Skin epidermis (tissue), 12 donors: ENCODE measurements around the gene FAM174A.
A peak's percentile ranks its signal among the peaks of the same experiment; 100 is the strongest.
"Not testable (repeated sequence)": the region's sequence is repeated elsewhere in the genome, so short reads cannot be mapped to it uniquely, and the experiment has no call there.

ENCODE experiments used
- H3K27ac ChIP-seq, 21 experiments: fragments of 200-600 bp; sonication (generic) in 11 of 21; one replicate each; pipeline ENCODE4 v1.5.0; 2020; ENCODE audit warnings: mild to moderate bottlenecking in 3 of 21, inconsistent platforms in 2 of 21, moderate library complexity in 2 of 21
- H3K4me3 ChIP-seq, 7 experiments: fragments of 200-600 bp; sonication (generic) in 2 of 7; one replicate each; pipeline ENCODE4 v1.5.0; 2020; ENCODE audit warnings: inconsistent platforms in 2 of 7, mild to moderate bottlenecking in 2 of 7, moderate library complexity in 1 of 7

FAM174A gene

DNA sequence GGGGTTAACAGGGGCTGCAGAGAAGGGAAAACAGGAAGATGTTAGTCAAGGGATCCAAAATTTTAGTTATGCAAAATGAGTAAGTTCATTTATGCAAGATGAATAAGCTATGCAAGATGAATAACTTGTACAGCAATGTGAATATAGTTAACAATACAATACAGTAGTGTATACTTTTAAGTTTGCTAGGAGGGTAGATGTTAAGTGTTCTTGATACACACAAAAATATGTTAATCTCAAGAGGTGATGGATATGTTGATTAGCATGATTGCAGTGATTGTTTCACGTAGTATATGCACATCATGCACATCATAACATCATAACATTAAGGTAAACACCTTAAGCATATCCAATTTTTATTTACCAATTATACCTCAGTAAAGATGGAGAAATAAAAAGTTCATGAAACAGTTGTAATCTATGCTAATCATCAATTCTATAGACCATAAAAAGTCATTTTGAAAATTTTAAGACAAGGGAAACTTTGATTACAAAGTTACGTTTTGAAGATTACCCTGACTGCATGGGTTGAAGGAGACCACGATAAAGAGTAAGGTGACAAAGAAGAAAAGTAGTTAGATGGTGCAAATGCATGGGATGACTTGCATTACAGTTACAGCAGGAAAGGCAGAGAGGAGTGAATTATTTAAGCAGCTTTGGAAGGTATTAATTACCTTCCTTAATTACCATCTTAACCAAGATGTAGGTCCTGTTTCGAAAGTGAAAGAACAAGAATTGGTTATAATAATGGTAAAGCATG, 31.4 kb downstream of the FAM174A start:
- Histone ChIP-seq H3K27ac (peak overlapping the region in 1 of 21 experiments; percentile 61), H3K4me3 (no peak overlapping the region)

DNA sequence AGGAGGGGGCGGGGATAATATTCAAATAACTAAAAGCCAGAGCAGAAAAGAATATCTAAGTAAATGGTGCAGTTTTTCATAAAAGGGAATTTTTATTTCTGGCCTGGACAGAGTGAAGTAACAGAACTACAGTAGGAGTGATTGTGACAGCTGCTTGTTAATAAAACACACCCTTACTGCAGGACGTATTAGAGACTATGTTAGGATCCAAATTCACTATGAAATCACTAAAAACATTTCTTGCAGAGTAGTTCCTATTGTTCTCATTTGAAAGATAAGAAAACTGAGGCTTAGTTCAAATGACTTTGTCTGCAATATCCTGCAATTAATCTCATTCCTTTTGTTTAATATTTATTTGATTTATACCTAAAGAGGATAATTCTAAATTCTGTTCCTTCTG, 39.5 kb downstream of the FAM174A start:
- Histone ChIP-seq H3K4me3 (no peak overlapping the region), H3K27ac (peak overlapping the region in 1 of 21 experiments; percentile 36)

DNA sequence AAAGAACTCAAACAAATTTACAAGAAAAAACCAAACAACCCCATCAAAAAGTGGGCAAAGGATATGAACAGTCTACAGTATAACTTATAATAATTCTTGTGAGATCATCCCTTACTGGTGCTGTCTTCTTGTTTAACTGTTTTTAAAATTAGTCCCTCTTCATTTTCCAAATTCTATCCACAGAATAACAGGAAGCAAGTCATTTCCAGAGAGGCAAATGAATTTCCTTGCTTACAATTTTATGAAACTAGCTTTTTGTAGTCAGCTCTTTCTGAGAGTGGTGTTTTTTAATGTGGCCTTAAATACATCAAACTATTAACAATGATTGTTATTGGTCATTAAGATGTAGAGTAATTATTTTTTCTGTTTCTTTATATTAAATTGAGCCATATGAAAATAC, 40.6 kb downstream of the FAM174A start:
- no peak overlapping the region for H3K4me3 ChIP-seq

DNA sequence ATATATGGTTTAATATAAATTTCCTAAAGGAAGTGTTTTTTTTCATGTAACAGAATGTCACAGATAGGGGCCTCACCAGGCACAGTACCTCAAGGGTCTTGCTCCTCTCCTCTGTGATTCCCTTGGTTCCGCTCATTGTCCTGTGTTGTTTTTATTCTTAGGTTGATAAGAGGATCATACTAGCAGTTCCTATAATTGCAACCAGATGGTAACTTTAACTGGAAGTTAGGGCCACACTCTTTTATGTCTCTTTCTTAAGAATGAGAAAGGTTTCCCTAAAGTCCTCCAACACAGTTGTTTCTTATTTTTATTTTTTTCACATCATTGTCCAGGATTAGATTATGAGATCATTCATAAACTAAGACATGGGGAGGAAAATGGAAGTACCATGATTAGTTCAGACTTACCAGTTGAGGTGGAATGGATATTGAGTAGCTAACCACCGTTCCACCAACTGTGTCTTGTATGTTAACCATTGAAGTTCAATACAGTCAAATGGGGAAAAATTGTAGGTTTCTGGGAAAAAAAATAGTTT, 41.1 kb downstream of the FAM174A start:
- H3K4me3 ChIP-seq, result no peak overlapping the region
- H3K27ac ChIP-seq, result peak overlapping the region in 4 of 21 experiments; percentile 8 to 36 (median 19)

More for the DNA sequence above, 40.6 kb downstream of the FAM174A start:
- H3K27ac ChIP-seq, result peak overlapping the region in 2 of 21 experiments; percentile 36 to 59

DNA sequence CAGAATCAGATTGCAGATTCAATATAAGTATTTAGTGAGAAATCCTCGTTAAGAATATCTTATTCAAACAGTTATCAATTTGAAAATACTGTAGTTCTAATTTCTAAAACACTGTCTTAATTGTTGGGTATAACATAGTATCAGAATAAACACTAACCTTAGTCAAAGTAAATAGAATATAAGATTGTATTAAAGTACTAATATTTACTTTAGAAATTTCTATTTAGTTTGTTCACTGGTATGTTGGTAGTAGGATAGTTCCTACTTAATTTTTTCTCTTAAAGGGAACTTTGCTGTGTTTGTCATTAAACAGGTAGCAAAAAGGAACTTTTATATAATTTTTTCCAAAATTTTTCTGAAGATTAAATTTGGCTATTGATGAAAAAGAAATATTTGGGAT, 42.3 kb downstream of the FAM174A start:
- Histone ChIP-seq H3K27ac (peak overlapping the region in 1 of 21 experiments; percentile 36), H3K4me3 (no peak overlapping the region)

DNA sequence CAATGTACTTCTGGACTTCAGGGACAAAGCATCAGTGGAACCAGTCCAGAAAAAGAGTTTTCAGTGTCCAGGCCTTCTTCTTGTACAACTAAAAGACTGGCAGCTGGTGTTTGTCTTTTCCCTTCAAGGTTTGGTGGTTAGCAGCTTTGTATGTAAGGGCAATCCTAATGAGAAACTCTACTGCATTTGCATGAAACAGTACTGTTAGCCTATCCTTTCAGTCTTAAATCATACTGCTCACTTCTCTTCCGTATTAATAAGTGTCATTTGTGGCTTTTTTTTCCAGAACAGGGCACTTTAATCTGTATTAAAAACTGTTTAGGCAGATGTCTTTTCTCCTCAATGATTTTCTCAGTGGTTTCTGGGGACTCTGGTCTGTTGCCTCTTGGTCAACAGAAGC, 48.9 kb downstream of the FAM174A start:
- no peak overlapping the region for H3K27ac ChIP-seq
- H3K4me3 ChIP-seq, result no peak overlapping the region

- H3K4me3 ChIP-seq, result no peak overlapping the region
Observed at GRCh38 chr5:100584889-100585288, 49.7 kb downstream of the FAM174A start.

DNA sequence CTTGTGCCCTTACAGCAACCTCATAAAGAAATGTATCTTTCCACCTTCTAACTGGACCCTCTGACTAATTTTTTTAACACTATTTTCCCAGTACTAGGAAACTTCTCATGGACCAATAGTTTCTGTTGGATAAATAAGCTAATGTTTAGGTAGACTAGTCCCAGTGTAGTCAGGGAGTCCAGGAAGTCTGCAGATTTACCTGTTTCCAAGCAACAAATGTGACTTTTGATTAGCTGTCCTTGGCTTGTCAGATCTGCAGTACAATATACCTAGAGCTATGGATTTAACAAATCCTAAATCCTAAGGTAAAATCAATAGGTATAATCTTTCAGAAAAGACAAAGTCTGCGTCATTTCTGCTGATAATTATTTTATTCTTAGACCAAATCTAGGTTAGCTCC, 55.7 kb downstream of the FAM174A start:
- H3K27ac ChIP-seq, result no peak overlapping the region
- H3K4me3 ChIP-seq, result no peak overlapping the region

More at GRCh38 chr5:100584889-100585288, 49.7 kb downstream of the FAM174A start:
- H3K27ac ChIP-seq, result no peak overlapping the region

DNA sequence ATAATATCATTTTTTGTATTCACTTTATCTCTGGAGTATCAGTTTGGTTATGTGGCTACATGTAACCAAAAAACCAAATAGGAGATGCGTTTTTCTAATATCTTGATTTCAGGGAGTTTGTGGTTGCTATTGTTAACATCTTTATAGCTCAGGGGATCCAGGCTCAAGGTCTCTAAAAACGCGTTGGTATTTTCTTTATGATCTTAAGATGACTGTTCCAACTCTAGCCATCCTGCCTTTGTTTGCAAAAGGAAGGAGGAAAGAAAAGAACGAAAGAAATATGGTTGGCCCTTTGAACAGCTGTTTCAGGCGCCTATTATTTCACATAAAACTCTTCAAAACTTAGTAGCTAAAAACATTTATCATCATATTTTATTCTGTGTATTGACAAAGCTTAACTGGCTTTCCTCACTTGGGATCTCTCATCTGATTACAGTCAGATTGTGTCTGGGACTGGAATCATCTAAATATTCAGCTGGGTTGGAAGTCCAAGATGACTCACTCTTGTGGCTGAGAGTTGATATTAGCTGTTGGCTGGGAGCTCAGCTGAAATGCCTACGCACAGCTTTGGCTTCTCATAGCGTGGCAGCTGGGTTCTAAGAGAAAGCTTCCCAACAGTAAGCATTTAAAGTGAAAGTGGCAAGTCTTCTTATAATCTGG, 60.1 kb downstream of the FAM174A start:
- peak overlapping the region in 8 of 21 experiments; percentile 0 to 44 (median 24) for H3K27ac ChIP-seq
- H3K4me3 ChIP-seq, result no peak overlapping the region

DNA sequence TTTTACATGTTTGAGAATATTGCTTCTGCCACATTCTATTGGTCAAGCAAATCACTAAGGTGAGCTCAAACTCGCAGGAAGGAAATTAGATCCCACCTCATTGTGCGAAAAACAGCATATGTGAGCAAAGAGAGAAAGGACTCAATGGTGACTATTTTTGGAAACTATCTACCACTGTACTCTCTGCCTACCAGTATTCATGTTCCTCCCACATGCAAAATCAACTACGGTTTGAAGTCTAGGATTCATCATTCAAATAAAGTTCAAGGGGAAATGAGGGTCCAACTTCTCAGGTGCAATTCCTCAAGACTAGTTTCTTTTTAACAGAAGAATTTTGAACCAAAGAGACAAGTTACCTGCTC, 60.6 kb downstream of the FAM174A start:
- no peak overlapping the region for H3K4me3 ChIP-seq

GRCh38 chr5:100598446-100598845, 63.3 kb downstream of the FAM174A start:
- no peak overlapping the region for H3K27ac ChIP-seq

More for the DNA sequence above, 60.6 kb downstream of the FAM174A start:
- peak overlapping the region in 7 of 21 experiments; percentile 5 to 44 (median 16) for H3K27ac ChIP-seq

DNA sequence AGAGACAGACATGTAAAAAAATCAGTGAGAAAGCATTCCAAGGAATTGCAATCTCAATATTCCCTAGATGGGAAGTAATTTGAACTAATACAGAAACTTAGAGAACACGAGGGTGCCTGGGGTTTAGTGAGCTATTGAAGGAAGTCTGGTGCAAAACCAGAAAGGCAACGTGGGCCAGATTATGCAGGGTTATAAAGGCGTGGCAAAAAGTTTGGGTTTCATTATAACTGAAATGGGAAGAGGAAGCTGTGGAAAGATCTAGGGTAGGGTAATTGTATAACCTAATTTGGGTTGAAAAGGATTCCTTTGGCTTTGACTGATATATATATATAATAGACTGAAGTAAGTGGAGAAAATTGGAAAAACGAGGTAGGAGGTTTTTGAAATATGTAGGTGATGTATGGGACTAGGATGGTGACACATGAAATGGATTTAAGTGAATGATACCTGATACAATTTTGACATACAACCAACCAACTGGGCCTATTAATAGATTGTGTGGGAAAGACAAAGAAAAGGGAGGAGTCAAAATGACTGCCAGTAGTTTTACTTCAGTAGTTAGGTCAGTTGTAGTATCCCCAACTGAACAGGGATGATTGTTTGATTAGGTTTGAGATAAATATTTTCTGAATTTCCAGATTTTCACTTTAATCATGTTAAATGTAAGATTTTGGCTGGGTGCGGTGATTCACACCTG, 65.3 kb downstream of the FAM174A start:
- no peak overlapping the region for H3K4me3 ChIP-seq
- no peak overlapping the region for H3K27ac ChIP-seq

More at GRCh38 chr5:100598446-100598845, 63.3 kb downstream of the FAM174A start:
- H3K4me3 ChIP-seq, result no peak overlapping the region

DNA sequence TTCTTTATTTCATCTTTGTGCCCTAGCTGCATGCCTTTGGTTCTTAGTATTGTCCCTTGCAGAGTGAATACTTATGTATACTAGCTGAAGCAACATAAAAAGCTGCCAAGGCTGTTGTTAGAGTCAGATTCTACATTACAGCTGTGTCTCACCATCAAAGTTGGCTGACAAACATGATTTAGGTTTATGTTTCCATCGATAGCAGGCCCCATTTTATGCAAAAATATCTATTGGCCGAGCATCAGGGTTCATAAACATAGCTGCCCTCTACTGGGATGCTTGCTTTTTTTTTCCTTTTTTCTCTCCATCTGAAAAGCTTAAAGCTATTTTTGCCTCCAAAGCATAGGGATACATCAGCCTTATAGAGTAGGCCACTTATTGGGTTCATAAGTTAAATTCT, 68.0 kb downstream of the FAM174A start:
- no peak overlapping the region for H3K27ac ChIP-seq

GRCh38 chr5:100604021-100604420, 68.8 kb downstream of the FAM174A start:
- H3K4me3 ChIP-seq, H3K27ac ChIP-seq: not testable (repeated sequence)

More for the DNA sequence above, 68.0 kb downstream of the FAM174A start:
- no peak overlapping the region for H3K4me3 ChIP-seq

GRCh38 chr5:100609594-100609993, 74.4 kb downstream of the FAM174A start:
- no peak overlapping the region for H3K4me3 ChIP-seq

DNA sequence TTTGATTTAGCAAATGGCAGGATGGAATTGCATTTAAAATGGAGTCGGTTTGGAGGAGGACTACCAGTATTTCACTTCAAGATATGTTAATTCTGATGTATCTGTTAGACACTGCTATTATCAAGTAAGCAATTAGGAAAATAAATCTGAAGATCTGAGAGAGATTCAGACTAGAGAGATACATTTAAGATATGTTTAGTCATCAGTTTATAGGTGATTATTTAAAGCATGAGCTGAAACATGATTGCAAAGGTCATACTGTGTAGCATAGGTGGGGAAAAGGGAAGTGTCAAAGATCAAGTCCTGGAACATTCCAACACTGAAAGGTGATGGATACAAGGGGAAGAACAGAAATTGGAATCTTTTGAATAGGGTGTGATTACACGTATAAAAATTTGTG, 79.1 kb downstream of the FAM174A start:
- Histone ChIP-seq H3K4me3 (no peak overlapping the region), H3K27ac (no peak overlapping the region)

More at GRCh38 chr5:100609594-100609993, 74.4 kb downstream of the FAM174A start:
- no peak overlapping the region for H3K27ac ChIP-seq

GRCh38 chr5:100615362-100615761, 80.2 kb downstream of the FAM174A start:
- no peak overlapping the region for H3K27ac ChIP-seq
- no peak overlapping the region for H3K4me3 ChIP-seq

- no peak overlapping the region for H3K4me3 ChIP-seq
- H3K27ac ChIP-seq, result no peak overlapping the region
Observed at GRCh38 chr5:100616291-100616690, 81.1 kb downstream of the FAM174A start.

DNA sequence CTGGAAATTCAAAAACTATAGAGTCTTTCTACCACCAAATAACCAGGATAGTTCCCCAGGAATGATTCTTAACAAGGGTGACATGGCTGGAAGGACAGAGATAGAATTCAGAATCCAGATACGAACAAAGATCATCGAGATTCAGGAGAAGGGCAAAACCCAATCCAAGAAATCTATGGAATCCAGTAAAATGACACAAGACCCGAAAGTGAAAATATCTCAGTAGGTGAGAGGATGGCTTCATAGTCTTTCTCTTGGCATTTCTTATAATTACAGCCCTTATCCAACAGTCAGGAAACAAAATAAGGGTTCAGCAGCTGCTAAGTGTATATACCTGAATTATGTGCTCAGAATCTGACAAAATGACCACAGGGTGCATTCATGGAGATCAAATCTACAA, 81.8 kb downstream of the FAM174A start:
- H3K4me3 ChIP-seq, result no peak overlapping the region
- no peak overlapping the region for H3K27ac ChIP-seq

DNA sequence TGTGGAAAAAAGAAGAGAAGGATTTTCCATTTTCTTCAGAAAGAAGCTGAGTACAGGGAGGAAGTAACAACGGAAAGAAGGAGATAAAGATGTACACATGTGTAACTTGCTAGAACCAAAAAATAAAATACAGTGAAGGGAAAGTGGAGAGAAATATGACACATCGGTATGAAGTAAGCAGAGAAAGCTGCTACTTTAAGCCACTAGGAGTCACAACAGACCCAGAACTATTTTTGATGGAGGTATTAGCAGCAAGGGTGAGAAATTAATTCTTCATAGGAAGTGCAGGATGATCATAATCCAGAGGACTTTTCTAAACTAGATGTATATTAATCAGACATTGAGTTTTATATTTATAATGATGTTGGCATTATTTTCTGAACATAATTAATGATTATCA, 88.5 kb downstream of the FAM174A start:
- H3K27ac ChIP-seq, result no peak overlapping the region

More for the DNA sequence above, 88.5 kb downstream of the FAM174A start:
- no peak overlapping the region for H3K4me3 ChIP-seq
